Mesothelial cell of epicardium (in vitro differentiated cells): Measurements from ENCODE around the gene ANKRD53. TPM values are rescaled to one million over a fixed set of nuclear protein-coding genes. Genes with fewer than 3 reads are reported as not detected.

ENCODE experiments used
- DNase-seq, 2 experiments: peaks; one replicate each; pipeline ENCODE4 v3.0.0; 2021; ENCODE audit warnings: low spot score in 2 of 2; ENCODE audit not compliant: unreplicated experiment in 2 of 2
- H3K27ac Mint-ChIP-seq: 2 replicates; pipeline ENCODE4 v1.8.0; 2021; ENCODE audit warnings: mixed read lengths
- H3K27me3 Mint-ChIP-seq: 2 replicates; pipeline ENCODE4 v1.8.0; 2021; ENCODE audit warnings: low read depth, mixed read lengths
- H3K36me3 Mint-ChIP-seq: 2 replicates; pipeline ENCODE4 v1.8.0; 2021; ENCODE audit warnings: mixed read lengths
- H3K4me1 Mint-ChIP-seq: 2 replicates; pipeline ENCODE4 v1.8.0; 2021; ENCODE audit warnings: mixed read lengths
- H3K4me3 Mint-ChIP-seq: 2 replicates; pipeline ENCODE4 v1.8.0; 2021; ENCODE audit warnings: mild to moderate bottlenecking, moderate library complexity, mixed read lengths
- H3K9me3 Mint-ChIP-seq: 2 replicates; pipeline ENCODE4 v1.8.0; 2021; ENCODE audit warnings: mixed read lengths
- CTCF ChIP-seq: fragments of 200-600 bp; sonication (generic); IDR thresholded peaks from one replicate; pipeline ENCODE4 v1.5.0; 2021; ENCODE audit warnings: antibody characterized with exemption; ENCODE audit not compliant: unreplicated experiment
- total RNA-seq: library from RNA; stranded (reverse); gene quantifications from 3 replicates; pipeline ENCODE4 v1.2.1, GENCODE V29; 2021

The ANKRD53 gene
- total RNA-seq, 1 donor from 2014 or later: 4.9 TPM

DNA sequence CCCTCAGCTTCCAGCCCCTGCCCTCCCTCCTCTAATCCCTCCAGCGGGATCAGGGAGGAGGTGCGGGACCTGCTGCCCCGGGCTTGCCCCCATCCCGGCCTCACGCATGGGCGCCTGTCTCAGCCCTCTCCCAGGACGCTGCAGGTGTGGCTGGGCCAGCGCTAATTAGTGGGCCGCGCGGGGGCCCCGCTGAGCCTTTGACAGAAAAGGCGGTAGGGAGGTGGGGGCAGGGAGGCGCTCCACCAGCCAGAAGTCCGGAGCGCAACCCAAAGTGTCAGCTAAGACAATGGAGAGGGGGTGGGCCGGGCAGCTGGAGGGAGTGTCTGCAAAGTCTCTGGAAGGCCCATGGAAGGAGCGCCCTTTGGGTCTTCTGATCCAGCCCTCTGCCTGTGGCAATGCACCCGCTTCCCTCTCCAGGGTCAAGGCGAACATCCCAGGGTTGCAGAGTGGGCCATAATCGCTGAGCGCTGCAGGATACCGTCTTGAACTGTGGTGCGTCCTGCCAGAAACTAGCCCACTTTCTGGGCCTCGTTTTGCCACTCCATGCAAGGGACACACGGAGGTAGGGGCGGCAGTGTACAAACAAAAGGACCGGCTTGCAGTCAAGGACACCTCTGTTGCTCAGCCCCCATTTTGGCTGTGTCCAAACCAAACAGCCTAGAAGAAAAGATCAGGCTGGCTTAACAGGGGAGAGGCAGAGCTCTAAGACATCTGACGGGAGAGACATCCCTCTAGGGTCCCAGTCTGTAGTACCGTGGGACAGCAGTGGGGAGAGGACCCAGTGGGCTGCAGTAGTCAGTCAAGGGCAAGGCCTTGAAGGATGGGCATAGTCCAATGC is 39.2 kb upstream of the ANKRD53 start:
- Mint-ChIP-seq H3K27me3 (peaks cover 69% of the 10 kb centered on the region), H3K36me3 (no peaks in the 10 kb centered on the region), H3K4me3 (no peak overlapping the region), H3K4me1 (peaks cover 15% of the 10 kb centered on the region), H3K27ac (no peak overlapping the region), H3K9me3 (no peaks in the 10 kb centered on the region)
- no peak for TF ChIP-seq CTCF
- no peak for DNase-seq

DNA sequence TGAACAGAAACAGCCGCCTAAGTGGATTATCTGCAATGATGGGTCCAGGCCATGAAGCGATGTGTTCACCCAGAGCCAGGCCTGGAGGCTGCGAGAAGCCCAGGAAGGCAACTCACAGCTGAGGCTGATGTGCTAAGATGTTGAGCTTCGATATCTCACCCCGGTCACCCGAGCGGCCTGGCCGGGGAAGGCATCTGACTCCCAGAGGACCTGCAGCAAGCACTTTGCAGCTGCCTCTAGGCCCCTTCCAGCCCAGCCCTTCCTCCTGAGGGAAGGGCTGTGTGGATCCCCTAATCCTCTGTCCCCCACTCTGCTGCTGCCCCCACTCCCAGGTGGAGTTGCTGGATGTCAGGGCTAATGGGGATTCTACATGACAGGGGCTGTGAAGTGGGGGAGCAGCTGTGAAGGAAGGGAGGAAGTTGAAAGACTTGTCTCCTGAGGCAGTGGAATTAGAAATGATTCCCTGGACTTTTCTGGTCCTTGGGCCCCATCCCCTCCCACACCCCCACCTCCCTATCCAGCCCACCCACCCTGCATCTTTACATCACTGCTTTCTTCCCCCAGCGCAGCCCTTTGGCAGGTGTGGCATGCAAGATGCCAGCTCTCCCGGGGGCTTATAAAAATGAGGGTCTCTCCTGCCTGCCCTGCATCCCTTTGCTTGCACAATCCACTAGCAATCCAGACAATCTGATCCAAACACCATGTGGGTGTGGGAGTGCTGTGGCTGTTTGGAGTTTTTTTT is 38.4 kb upstream of the ANKRD53 start:
- no peak for TF ChIP-seq CTCF
- peaks cover 15% of the 10 kb centered on the region for H3K4me1 Mint-ChIP-seq
- H3K9me3 Mint-ChIP-seq: no peaks in the 10 kb centered on the region
- no peak overlapping the region for H3K27ac Mint-ChIP-seq
- no peaks in the 10 kb centered on the region for H3K36me3 Mint-ChIP-seq
- no peak overlapping the region for H3K4me3 Mint-ChIP-seq
- peaks cover 71% of the 10 kb centered on the region for H3K27me3 Mint-ChIP-seq
- no peak for DNase-seq

DNA sequence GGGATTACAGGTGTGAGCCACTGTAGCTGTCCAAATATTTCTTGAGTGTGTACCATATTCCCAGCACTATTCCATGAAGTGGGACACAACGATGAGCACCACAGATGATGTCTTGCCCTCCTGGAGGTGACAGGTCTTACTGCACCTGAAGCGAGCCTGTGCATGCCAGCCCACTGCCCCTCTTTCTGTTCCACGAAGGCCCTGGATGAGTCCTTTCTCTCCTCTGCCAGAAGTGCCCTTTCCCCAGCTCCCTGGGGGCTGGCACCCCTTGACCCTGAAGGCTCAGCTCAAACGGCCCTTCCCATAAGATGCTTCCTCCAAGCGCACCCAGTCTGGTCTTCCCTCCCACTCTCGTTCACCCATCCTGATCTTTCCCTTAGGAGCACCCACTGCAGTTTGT is 37.2 kb upstream of the ANKRD53 start:
- H3K36me3 Mint-ChIP-seq: no peaks in the 10 kb centered on the region
- peaks cover 11% of the 10 kb centered on the region for H3K4me1 Mint-ChIP-seq
- peaks cover 78% of the 10 kb centered on the region for H3K27me3 Mint-ChIP-seq

DNA sequence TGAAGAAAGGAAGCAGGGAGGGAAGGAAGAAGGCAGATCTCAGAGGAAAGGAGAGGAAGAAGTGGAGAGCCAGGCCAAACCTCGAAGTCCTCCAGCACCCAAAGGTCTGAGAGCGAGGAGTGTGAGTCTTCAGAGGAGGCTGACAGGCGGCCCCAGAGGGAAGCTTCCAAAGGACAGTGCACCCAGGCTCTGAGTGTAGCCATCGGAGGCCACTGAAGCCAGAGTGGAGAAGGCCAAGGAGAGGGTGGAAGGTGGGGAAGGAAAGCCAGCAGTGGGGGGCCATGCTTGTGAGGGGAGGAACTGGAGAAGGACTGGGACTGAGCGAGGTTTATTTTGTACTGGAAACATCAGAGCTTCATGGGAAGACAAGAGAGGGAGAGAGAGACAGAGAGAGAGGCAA is 36.7 kb upstream of the ANKRD53 start:
- Mint-ChIP-seq H3K27me3 (peaks cover 81% of the 10 kb centered on the region), H3K4me1 (peaks cover 7% of the 10 kb centered on the region), H3K4me3 (no peak overlapping the region), H3K36me3 (no peaks in the 10 kb centered on the region), H3K9me3 (no peaks in the 10 kb centered on the region), H3K27ac (no peak overlapping the region)
- no peak for TF ChIP-seq CTCF
- no peak for DNase-seq

More for the DNA sequence above, 37.2 kb upstream of the ANKRD53 start:
- Mint-ChIP-seq H3K4me3 (no peak overlapping the region), H3K27ac (no peak overlapping the region), H3K9me3 (no peaks in the 10 kb centered on the region)
- DNase-seq: no peak
- TF ChIP-seq CTCF: no peak

GRCh38 chr2:70942396-70943204 is 35.8 kb upstream of the ANKRD53 start:
- no peak for DNase-seq
- Mint-ChIP-seq H3K9me3 (no peaks in the 10 kb centered on the region), H3K27ac (no peak overlapping the region), H3K4me3 (no peak overlapping the region), H3K4me1 (peaks cover 4% of the 10 kb centered on the region), H3K36me3 (no peaks in the 10 kb centered on the region), H3K27me3 (peaks cover 87% of the 10 kb centered on the region)
- no peak for TF ChIP-seq CTCF
